NCI-H2171 treated with DMSO at 0.1 percent for 48 hours (cell line): ENCODE results near the gene SAMD15.
"Not testable (repeated sequence)": the region's sequence is repeated elsewhere in the genome, so short reads cannot be mapped to it uniquely, and the experiment has no call there.

ENCODE experiments used
- DNase-seq: peaks from one replicate; lab custom pipeline; 2025; lab: John Stamatoyannopoulos, UW

SAMD15 gene

GRCh38 chr14:77375973-77376770 lies 1.0 kb upstream of the SAMD15 start:
- DNase-seq: peak; percentile 52

- no peak for DNase-seq
Measured at GRCh38 chr14:77377502-77377844, 294 bp downstream of the SAMD15 start.

- DNase-seq: no peak
Measured at GRCh38 chr14:77378701-77379100, 1.5 kb downstream of the SAMD15 start.

- DNase-seq: no peak
Measured at GRCh38 chr14:77390188-77390587, 13.0 kb downstream of the SAMD15 start.

- DNase-seq: no peak
Measured at GRCh38 chr14:77400216-77400615, 23.0 kb downstream of the SAMD15 start.

- no peak for DNase-seq
Measured at GRCh38 chr14:77403768-77404167, 26.6 kb downstream of the SAMD15 start.

GRCh38 chr14:77406086-77406485 lies 28.9 kb downstream of the SAMD15 start:
- no peak for DNase-seq

- DNase-seq: no peak
Measured at GRCh38 chr14:77406718-77407117, 29.5 kb downstream of the SAMD15 start.

- no peak for DNase-seq
Measured at GRCh38 chr14:77407158-77407557, 30.0 kb downstream of the SAMD15 start.

- DNase-seq: peak; percentile 14
Measured at GRCh38 chr14:77409131-77409533, 32.0 kb downstream of the SAMD15 start.

- DNase-seq: not testable (repeated sequence)
Measured at GRCh38 chr14:77415403-77416030, 38.3 kb downstream of the SAMD15 start.

GRCh38 chr14:77416098-77416497 lies 38.9 kb downstream of the SAMD15 start:
- DNase-seq: not testable (repeated sequence)

- no peak for DNase-seq
Measured at GRCh38 chr14:77416836-77417235, 39.7 kb downstream of the SAMD15 start.

- no peak for DNase-seq
Measured at GRCh38 chr14:77421201-77421600, 44.0 kb downstream of the SAMD15 start.

GRCh38 chr14:77423423-77423822 lies 46.2 kb downstream of the SAMD15 start, which contains the start of gene NOXRED1:
Gene NOXRED1, minus strand, starts transcription at chr14:77423523. Its CDS starts 634 bp downstream, at chr14:77422889.
- no peak for DNase-seq

GRCh38 chr14:77424862-77425261 lies 47.7 kb downstream of the SAMD15 start:
- no peak for DNase-seq

GRCh38 chr14:77426396-77426795 lies 49.2 kb downstream of the SAMD15 start:
- DNase-seq: no peak

GRCh38 chr14:77436042-77436441 lies 58.9 kb downstream of the SAMD15 start:
- no peak for DNase-seq

GRCh38 chr14:77438596-77438995 lies 61.4 kb downstream of the SAMD15 start:
- DNase-seq: no peak

- no peak for DNase-seq
Measured at GRCh38 chr14:77439861-77440260, 62.7 kb downstream of the SAMD15 start.
